Spleen (tissue), 11 donors: Measurements from ENCODE around the gene DDX50. TPM values are rescaled to one million over a fixed set of nuclear protein-coding genes. Genes with fewer than 3 reads are reported as not detected.
"Not testable (repeated sequence)": the region's sequence is repeated elsewhere in the genome, so short reads cannot be mapped to it uniquely, and the experiment has no call there.

Experiments
- DNase-seq: peaks from one replicate; pipeline ENCODE4 v3.0.0-alpha.2; 2020
- H3K27ac ChIP-seq, 8 donors: fragments of 200-600 bp; sonication (generic) in 7 of 8; 1 replicate in 4 of 8; 2 replicates in 4 of 8; pipeline versions ENCODE4 v1.5.0 to v1.8.0; 2016 to 2021; ENCODE audit warnings: inconsistent platforms in 4 of 8, mild to moderate bottlenecking in 4 of 8, moderate library complexity in 1 of 8
- H3K27me3 ChIP-seq, 7 donors: fragments of 200-600 bp; sonication (generic) in 6 of 7; replicated peaks in 1 of 7; 1 replicate in 4 of 7; 2 replicates in 3 of 7; pipeline versions ENCODE4 v1.5.0 to v1.8.0; 2016 to 2021; ENCODE audit warnings: inconsistent platforms in 3 of 7, mild to moderate bottlenecking in 1 of 7
- H3K36me3 ChIP-seq, 6 donors: fragments of 200-600 bp; sonication (generic) in 5 of 6; 1 replicate in 4 of 6; 2 replicates in 2 of 6; pipeline versions ENCODE4 v1.5.0 to v1.8.0; 2016 to 2021; ENCODE audit warnings: inconsistent platforms in 2 of 6
- H3K4me1 ChIP-seq, 6 donors: fragments of 200-600 bp; sonication (generic) in 5 of 6; 1 replicate in 3 of 6; 2 replicates in 3 of 6; pipeline versions ENCODE4 v1.5.0 to v1.8.0; 2016 to 2021; ENCODE audit warnings: inconsistent platforms in 3 of 6
- H3K4me3 ChIP-seq, 8 donors: fragments of 200-600 bp; sonication (generic) in 7 of 8; 1 replicate in 4 of 8; 2 replicates in 4 of 8; pipeline versions ENCODE4 v1.5.0 to v1.8.0; 2016 to 2021; ENCODE audit warnings: inconsistent platforms in 4 of 8, mild to moderate bottlenecking in 4 of 8, moderate library complexity in 2 of 8
- H3K9me3 ChIP-seq, 8 donors: fragments of 200-600 bp; sonication (generic) in 7 of 8; 1 replicate in 4 of 8; 2 replicates in 4 of 8; pipeline versions ENCODE4 v1.5.0 to v1.8.0; 2016 to 2021; ENCODE audit warnings: inconsistent platforms in 4 of 8
- CTCF ChIP-seq, 11 experiments: fragments of 200-600 bp in 7 of 11; fragments of 450-650 bp in 4 of 11; sonication (generic) in 4 of 11; IDR thresholded peaks in 8 of 11; conservative IDR thresholded peaks in 3 of 11; 1 replicate in 7 of 11; 2 replicates in 4 of 11; pipeline versions ENCODE4 v1.4.0 to v1.8.0; 2016 to 2021; ENCODE audit warnings: antibody characterized with exemption in 11 of 11, inconsistent platforms in 4 of 11, mild to moderate bottlenecking in 1 of 11
- POLR2A ChIP-seq, 3 donors: fragments of 450-650 bp; IDR thresholded peaks; one replicate each; pipeline ENCODE4 v1.5.1; 2017; ENCODE audit warnings: antibody characterized with exemption in 3 of 3, mild to moderate bottlenecking in 1 of 3
- POLR2AphosphoS5 ChIP-seq, 3 donors: sonication (generic); formaldehyde crosslinking; IDR thresholded peaks; one replicate each; pipeline ENCODE4 v1.5.1; 2017; ENCODE audit warnings: antibody characterized with exemption in 3 of 3
- WGBS, 5 donors: extraction: QIAGEN DNeasy Blood & Tissue Kit in 3 of 5; methylation state at CpG; one replicate each; pipeline versions ENCODE4 v1.1.5 to v1.1.7; 2013 to 2018; 5-methylcytosine and 5-hydroxymethylcytosine counted together
- intact Hi-C: fragments of 100-400 bp; cut with DNase I; formaldehyde crosslinking; loops from one replicate; pipeline ENCODE4 v1.15.0; 2023; ENCODE audit warnings: low total_unique reads
- polyA plus RNA-seq, 3 donors: library from polyadenylated mRNA; stranded (reverse); fragments of 200-250 nt; gene quantifications; one replicate each; pipeline ENCODE4 v1.2.1, GENCODE V29; 2013
- total RNA-seq, 7 donors: library from RNA; depleted of rRNA in 3 of 7; stranded (reverse); fragments of >200 nt in 3 of 7; fragmentation: NEBNext Ultra II Directional in 4 of 7; extraction: Animal tissue kit (Norgen Biotek cat#: 25700) in 4 of 7; gene quantifications; one replicate each; pipeline versions ENCODE4 v1.1.0 to v1.2.1, GENCODE V29; 2016 to 2021
- donor health status: healthy with polysubstance abuse.
- donor health status: DM: no; HTN: no; CAD: no; lungs with moderate emphysema.
- donor health status: DM: no; HTN: no; CAD: no.
- donor health status: Bipolar disorder and iron deficiency.
- donor health status: healthy.
- donor health status: DM: no; HTN: no; CAD: no.
- donor health status: DM: yes; HTN: yes; CAD: no.

Gene DDX50
- total and polyA plus RNA-seq, 10 donors, result 19.2 to 33.6 (median 28.4) TPM

GRCh38 chr10:68861253-68861652 is 39.9 kb upstream of the DDX50 start:
- TF ChIP-seq CTCF (IDR thresholded peaks at IDR 0.05 in 8 of 11, conservative IDR thresholded peaks at IDR 0.05 in 3 of 11) (no peak), POLR2A (IDR thresholded peaks at IDR 0.05) (no peak), POLR2AphosphoS5 (IDR thresholded peaks at IDR 0.05) (no peak)
- H3K27me3 ChIP-seq, result no peaks in the 10 kb centered on the region
- intact Hi-C loops, result no loop called here
- H3K36me3 ChIP-seq, result no peaks in the 10 kb centered on the region
- 86 to 97% (median 94%) methylated on average over 5 of the region's 5 CpGs for WGBS, 5 donors
- no peaks in the 10 kb centered on the region for H3K4me1 ChIP-seq
- no peak overlapping the region for H3K4me3 ChIP-seq
- peaks cover 3 to 50% (median 35%) of the 10 kb centered on the region in 8 donors for H3K9me3 ChIP-seq
- H3K27ac ChIP-seq, result no peak overlapping the region
- no peak for DNase-seq

- Histone ChIP-seq H3K27me3 (no peaks in the 10 kb centered on the region), H3K9me3 (peaks cover 3 to 51% (median 34%) of the 10 kb centered on the region in 8 donors), H3K27ac (no peak overlapping the region), H3K4me3 (no peak overlapping the region), H3K36me3 (no peaks in the 10 kb centered on the region), H3K4me1 (no peaks in the 10 kb centered on the region)
- TF ChIP-seq POLR2A (IDR thresholded peaks at IDR 0.05), result no peak
- TF ChIP-seq CTCF (IDR thresholded peaks at IDR 0.05 in 8 of 11, conservative IDR thresholded peaks at IDR 0.05 in 3 of 11), result no peak
- TF ChIP-seq POLR2AphosphoS5 (IDR thresholded peaks at IDR 0.05), result no peak
- intact Hi-C loops, result no loop called here
- WGBS, 5 donors, result 92 to 100% (median 96%) methylated on average over 1 of the region's 1 CpG
- DNase-seq, result no peak
These were observed 36.5 kb upstream of the DDX50 start for GRCh38 chr10:68864611-68865010.

GRCh38 chr10:68868173-68868572 is 32.9 kb upstream of the DDX50 start:
- H3K4me3 ChIP-seq, H3K36me3 ChIP-seq, intact Hi-C loops, H3K27ac ChIP-seq, DNase-seq, H3K27me3 ChIP-seq, H3K4me1 ChIP-seq: not testable (repeated sequence)
- peaks cover 0 to 16% (median 2%) of the 10 kb centered on the region in 8 donors for H3K9me3 ChIP-seq
- 96 to 99% (median 97%) methylated on average over 8 of the region's 8 CpGs for WGBS, 5 donors

DNA sequence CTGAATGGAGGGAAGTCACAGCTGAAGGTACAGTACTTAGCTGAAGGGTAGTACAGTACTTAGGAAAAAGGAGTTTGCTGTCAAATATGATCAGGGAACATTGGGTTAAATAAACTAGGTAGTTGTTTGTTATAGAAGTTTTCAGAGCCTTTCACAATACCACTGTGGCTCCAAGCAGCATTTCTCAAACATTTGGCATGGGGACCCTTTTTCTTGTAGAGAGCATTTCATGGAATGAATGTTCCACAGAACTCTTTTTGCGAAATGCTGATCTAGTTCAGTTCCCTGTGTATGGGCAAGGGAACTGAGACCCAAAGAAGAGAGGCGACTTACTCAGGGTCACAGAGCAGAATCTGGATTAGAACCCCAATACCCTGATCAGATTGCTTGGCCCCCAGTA is 31.5 kb upstream of the DDX50 start:
- Histone ChIP-seq H3K4me3 (no peak overlapping the region), H3K4me1 (no peaks in the 10 kb centered on the region), H3K36me3 (no peaks in the 10 kb centered on the region), H3K27ac (no peak overlapping the region), H3K27me3 (no peaks in the 10 kb centered on the region), H3K9me3 (peaks cover 0 to 9% (median 0%) of the 10 kb centered on the region in 8 donors)
- no peak for DNase-seq
- TF ChIP-seq CTCF (IDR thresholded peaks at IDR 0.05 in 8 of 11, conservative IDR thresholded peaks at IDR 0.05 in 3 of 11) (no peak), POLR2AphosphoS5 (IDR thresholded peaks at IDR 0.05) (no peak), POLR2A (IDR thresholded peaks at IDR 0.05) (no peak)
- 47 to 95% (median 72%) methylated on average over 2 of the region's 2 CpGs for WGBS, 5 donors
- intact Hi-C loops, result no loop called here

GRCh38 chr10:68870061-68870460 is 31.1 kb upstream of the DDX50 start:
- no peak for DNase-seq
- no peaks in the 10 kb centered on the region for H3K27me3 ChIP-seq
- H3K9me3 ChIP-seq, result peaks cover 0 to 9% (median 0%) of the 10 kb centered on the region in 8 donors
- intact Hi-C loops, result no loop called here
- WGBS, 5 donors, result 76 to 93% (median 88%) methylated on average over 2 of the region's 2 CpGs
- H3K27ac ChIP-seq, result no peak overlapping the region
- no peaks in the 10 kb centered on the region for H3K4me1 ChIP-seq
- H3K36me3 ChIP-seq, result no peaks in the 10 kb centered on the region
- TF ChIP-seq CTCF (IDR thresholded peaks at IDR 0.05 in 8 of 11, conservative IDR thresholded peaks at IDR 0.05 in 3 of 11), result no peak
- no peak for TF ChIP-seq POLR2AphosphoS5 (IDR thresholded peaks at IDR 0.05)
- TF ChIP-seq POLR2A (IDR thresholded peaks at IDR 0.05), result no peak
- no peak overlapping the region for H3K4me3 ChIP-seq
